SIG-M5 treated with dmso at 0.1 percent for 504 hours (cell line): ENCODE results near the gene PIP4K2C.
"Not testable (repeated sequence)": the region's sequence is repeated elsewhere in the genome, so short reads cannot be mapped to it uniquely, and the experiment has no call there.

Source experiments
- DNase-seq: peaks from one replicate; lab custom pipeline; 2025; ENCODE audit not compliant: unreplicated experiment; lab: John Stamatoyannopoulos, UW

PIP4K2C gene

GRCh38 chr12:57558864-57559263 lies 32.1 kb upstream of the PIP4K2C start:
- DNase-seq: no peak

GRCh38 chr12:57560516-57560915 lies 30.5 kb upstream of the PIP4K2C start:
- no peak for DNase-seq

- not testable (repeated sequence) for DNase-seq
These were observed 29.9 kb upstream of the PIP4K2C start for GRCh38 chr12:57561117-57561516.

GRCh38 chr12:57563358-57563757 lies 27.6 kb upstream of the PIP4K2C start:
- DNase-seq: no peak

- no peak for DNase-seq
These were observed 26.7 kb upstream of the PIP4K2C start for GRCh38 chr12:57564178-57564740.

GRCh38 chr12:57568838-57569237 lies 22.2 kb upstream of the PIP4K2C start:
- DNase-seq: no peak

GRCh38 chr12:57569858-57570257 lies 21.1 kb upstream of the PIP4K2C start:
- no peak for DNase-seq

GRCh38 chr12:57570438-57570837 lies 20.6 kb upstream of the PIP4K2C start:
- DNase-seq: not testable (repeated sequence)

- no peak for DNase-seq
These were observed 18.8 kb upstream of the PIP4K2C start for GRCh38 chr12:57571926-57572762.

- no peak for DNase-seq
These were observed 16.2 kb upstream of the PIP4K2C start for GRCh38 chr12:57574795-57575194.

- no peak for DNase-seq
These were observed 15.0 kb upstream of the PIP4K2C start for GRCh38 chr12:57575771-57576612.

GRCh38 chr12:57576613-57577160 lies 14.3 kb upstream of the PIP4K2C start:
- DNase-seq: no peak

GRCh38 chr12:57577981-57578758 lies 12.8 kb upstream of the PIP4K2C start:
- DNase-seq: no peak

GRCh38 chr12:57579011-57579410 lies 12.0 kb upstream of the PIP4K2C start:
- no peak for DNase-seq

- DNase-seq: no peak
These were observed 11.1 kb upstream of the PIP4K2C start for GRCh38 chr12:57579677-57580465.

- DNase-seq: no peak
These were observed 10.6 kb upstream of the PIP4K2C start for GRCh38 chr12:57580466-57580795.

- no peak for DNase-seq
These were observed 9.2 kb upstream of the PIP4K2C start for GRCh38 chr12:57581802-57582201.

GRCh38 chr12:57582440-57582839 lies 8.6 kb upstream of the PIP4K2C start:
- no peak for DNase-seq

GRCh38 chr12:57583008-57583831 lies 7.8 kb upstream of the PIP4K2C start:
- peak; percentile 86 for DNase-seq
